CD4-positive, alpha-beta T cell treated with Interleukin-6 for 4 hours (primary cell): ENCODE measurements around the gene UFSP1.

Experiments used
- DNase-seq: peaks from one replicate; pipeline ENCODE4 v3.0.0-alpha.2; 2020; ENCODE audit warnings: mixed read lengths

Gene UFSP1

GRCh38 chr7:100854146-100854895, 35.2 kb downstream of the UFSP1 start:
- no peak for DNase-seq

- peak; percentile 93 for DNase-seq
Observed at GRCh38 chr7:100852048-100852872, 37.3 kb downstream of the UFSP1 start, which contains the start of gene SLC12A9. TSS of gene SLC12A9 (plus strand) at chr7:100852713. CDS start at chr7:100854198, 1,485 bp downstream.

DNA sequence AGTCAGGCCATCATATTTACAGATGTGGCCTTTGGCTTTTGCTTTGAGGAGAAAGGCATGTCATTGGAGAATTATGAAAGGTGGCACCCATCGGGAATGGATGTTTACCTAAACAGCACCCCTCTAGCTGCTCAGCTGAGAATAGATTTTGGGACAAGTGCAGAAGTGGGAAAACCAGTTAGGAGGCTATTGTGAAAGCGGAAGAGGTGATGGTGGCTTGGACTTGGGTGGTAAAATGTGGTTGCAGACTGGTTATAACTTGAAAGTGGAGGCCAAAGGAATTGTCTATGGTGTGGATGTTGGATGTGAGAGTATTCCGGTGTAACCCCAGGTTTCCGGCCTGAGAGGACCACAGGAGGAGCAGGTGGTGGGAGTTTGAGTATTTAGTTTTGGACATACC, 42.2 kb downstream of the UFSP1 start:
- no peak for DNase-seq

GRCh38 chr7:100840470-100841100, 48.9 kb downstream of the UFSP1 start:
- DNase-seq: no peak

DNA sequence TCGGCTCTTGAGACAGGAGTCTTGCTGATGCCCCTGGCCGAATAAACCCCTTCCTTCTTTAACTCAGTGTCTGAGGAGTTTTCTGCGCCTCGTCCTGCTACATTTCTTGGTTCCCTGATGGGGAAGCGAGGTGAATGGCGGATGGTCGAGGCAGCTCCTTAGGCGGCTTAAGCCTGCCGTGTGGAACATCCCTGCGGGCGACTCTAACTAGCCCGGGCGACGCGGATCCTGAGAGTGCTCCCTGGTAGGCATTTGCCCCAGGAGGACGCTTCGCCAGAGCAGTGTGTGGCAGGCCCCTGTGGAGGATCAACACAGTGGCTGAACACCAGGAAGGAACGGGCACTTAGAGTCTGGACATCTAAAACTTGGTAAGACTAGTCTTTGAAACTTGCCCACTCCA, 50.2 kb downstream of the UFSP1 start:
- DNase-seq: no peak
